Renal cortex interstitium (tissue), 11 donors: ENCODE measurements around the gene GPC5. TPM values are rescaled to one million over a fixed set of nuclear protein-coding genes. Genes with fewer than 3 reads are reported as not detected.
"Not testable (repeated sequence)": the region's sequence is repeated elsewhere in the genome, so short reads cannot be mapped to it uniquely, and the experiment has no call there.

Source experiments
- DNase-seq, 11 donors: peaks; one replicate each; pipeline ENCODE4 v3.0.0-alpha.2; 2013; ENCODE audit warnings: low read depth in 9 of 11, low spot score in 4 of 11; ENCODE audit errors: extremely low read depth in 1 of 11
- polyA plus RNA-seq, 3 donors: library from polyadenylated mRNA; unstranded; fragments of 120-200 nt; gene quantifications; one replicate each; pipeline ENCODE4 v1.2.1, GENCODE V29; 2013; ENCODE audit not compliant: insufficient read length in 3 of 3

The GPC5 gene
- polyA plus RNA-seq, 3 donors = 3.5 to 4.5 (median 4.4) TPM

DNA sequence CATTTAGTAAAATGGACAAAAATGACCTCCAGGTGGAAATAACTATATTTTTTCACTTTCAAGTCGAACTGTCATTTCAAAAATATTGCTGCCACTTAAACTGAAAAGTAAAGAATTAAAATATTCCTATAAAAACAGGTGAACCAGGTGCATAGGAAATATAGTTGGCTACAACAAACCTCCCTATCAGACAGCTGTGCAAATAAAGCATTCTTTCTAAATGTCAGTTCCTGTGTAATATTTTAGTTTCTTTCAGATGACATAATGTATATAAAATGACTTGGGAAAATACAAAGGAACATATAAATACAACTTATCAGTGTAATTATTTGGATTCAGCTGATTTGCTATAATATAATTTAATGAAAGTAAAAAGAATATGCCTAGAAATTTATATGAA is 1424.6 kb downstream of the GPC5 start:
- DNase-seq = no peak

DNA sequence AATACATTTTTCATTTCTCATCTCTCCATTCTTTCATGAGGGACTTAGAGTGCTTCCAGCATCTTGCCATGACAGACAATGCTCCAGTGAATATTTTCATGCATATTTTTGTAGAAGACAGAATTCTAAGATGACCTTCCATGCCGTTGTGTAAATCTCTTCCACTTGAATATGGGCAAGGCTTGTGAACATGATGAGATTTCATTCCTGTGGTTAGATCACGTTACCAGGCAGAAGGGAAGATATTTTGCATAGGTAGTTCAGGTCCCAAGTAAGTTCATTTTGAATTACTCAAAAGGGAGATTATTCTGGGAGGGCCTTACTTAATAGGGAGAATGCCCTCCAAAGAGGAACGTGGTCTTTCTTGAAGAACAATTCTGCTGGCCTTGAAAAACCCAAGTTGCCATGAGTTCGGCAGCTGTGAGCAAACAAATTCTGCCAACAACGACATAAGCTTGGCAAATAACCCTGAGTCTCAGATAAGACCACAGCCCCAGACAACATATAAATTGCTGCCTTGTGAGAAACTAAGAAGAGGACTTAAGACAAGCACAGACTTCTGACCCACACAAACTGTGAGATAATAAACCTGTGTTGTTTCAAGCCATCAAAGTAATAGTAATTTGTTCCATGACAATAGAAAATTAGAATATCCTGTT is 1427.6 kb downstream of the GPC5 start:
- no peak for DNase-seq

DNA sequence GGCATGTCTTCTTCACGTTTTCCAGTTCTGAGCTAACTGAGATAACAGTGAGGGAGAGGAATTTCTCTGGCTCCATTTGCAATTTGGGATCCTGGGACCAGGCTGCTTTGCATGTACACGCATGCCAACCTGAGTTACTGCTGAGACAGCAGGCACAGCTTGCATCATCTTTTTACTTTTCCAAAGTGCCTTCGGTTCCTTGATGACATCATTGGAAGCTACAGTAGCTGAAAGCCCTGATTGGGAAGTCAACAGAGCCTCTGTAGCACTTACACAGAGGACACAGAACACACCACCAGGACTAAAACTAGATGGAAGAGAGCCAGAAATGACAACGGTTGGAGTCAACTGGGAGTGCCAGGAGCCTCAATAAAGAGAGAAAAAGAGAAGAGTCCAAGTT is 1429.1 kb downstream of the GPC5 start:
- no peak for DNase-seq

DNA sequence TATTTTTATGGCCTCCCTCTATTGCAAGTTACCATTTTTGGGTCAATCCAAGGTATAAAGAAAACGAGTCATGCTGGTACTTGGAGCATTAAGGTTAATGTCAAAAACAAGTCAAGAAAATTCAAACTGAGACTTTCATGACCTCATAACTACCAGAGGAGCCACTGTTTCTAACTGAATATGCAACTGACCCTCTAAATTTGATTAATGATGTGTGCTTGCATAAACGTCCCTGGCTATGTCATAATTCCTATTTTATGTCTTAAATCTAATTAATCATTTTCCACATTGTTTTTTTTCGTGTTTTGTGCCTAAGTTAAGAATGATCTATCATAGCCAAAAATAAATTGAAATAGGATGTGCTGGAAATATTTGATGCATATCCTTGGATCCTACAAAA is 1431.5 kb downstream of the GPC5 start:
- no peak for DNase-seq

DNA sequence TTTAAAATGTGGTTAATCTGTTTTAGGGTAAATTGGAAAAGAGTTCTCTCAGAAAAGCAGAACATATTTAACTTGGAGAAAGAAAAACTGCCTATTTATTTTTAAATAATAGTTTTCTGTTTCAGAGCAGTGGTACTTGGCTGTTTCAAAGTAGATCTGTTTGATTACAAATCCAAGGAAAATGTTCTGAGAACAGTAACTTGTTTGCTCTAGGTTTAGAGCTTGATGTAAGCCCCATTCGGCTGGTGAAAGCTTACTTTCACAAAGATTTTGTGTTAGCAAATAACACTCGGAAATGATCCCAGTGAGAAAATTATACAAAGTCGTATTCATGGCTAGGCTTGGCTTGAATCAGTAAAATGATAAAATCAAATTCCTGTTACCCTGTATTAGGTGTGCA is 1432.4 kb downstream of the GPC5 start:
- no peak for DNase-seq

DNA sequence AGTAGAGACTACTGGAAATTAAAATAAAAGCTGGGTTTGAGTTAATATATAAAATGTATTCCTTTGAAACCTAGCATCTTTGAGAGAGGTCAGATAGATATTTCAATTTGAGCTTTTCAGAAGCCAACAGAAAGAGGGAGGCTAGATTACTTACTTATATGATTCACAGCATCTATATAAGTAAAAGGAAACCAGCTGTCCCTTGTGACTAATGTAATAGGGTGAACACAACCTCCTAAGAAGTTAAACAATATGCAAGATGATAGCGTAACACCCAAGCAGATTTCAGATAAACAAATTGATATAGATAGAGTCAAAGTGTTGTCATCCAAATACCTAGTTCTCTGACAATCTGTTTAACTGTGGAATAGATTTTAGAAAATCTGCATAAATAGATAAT is 1434.7 kb downstream of the GPC5 start:
- DNase-seq = peak in 2 of 11 donors; percentile 3 to 7

DNA sequence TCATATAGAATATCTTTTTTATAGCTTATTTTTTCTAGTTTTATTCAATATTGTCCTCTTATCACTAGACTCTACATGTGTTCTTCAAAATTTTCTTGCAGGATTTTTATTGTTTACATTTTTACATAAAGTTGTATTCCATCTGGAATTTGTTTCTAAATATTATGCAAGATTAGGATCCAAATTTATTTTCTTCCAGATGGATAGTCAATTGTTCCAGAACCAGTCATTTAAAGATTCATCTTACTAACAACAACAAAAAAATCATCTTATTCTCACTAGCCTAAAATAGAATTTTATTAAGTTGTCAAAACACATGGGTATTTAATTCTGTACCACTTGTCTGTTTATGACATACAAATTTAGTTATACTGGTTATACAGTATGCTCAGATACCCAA is 1437.8 kb downstream of the GPC5 start:
- DNase-seq = no peak

DNA sequence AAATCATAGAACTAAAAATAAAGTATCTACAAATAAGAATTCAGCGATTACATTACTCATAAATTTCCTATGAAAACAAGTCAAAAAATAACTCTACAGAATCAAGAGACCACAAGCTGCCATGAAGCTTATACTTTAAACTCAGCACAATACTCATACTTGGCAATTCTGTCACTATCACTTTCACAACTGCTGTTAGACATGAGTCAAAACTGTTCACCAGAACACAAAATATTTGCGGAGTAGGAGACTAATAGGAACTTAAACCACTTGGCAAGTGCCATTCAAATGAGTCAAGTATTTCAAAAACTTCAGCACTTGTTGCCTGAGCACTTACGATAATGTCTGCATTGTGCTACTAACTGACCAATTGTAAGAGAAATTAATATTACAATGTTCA is 1440.4 kb downstream of the GPC5 start:
- DNase-seq = no peak

DNA sequence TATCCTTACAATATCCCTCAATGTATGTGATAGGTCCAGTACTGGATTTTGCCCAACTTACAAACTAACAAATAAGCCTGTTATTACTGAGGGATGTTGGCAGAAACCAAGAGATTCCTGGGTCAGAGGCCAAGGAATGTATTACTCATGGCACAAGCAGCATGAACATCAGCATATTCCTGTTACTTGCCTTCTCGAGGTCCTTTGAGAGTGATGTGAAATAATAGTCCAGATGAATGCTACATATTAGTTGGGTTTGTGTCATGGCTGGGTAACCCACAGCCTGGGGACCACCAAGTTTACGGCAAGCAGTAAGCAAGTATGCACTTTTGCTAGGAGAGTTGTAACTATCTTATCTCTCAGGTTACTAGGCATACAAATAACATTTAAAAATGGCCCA is 1443.7 kb downstream of the GPC5 start:
- DNase-seq = no peak

DNA sequence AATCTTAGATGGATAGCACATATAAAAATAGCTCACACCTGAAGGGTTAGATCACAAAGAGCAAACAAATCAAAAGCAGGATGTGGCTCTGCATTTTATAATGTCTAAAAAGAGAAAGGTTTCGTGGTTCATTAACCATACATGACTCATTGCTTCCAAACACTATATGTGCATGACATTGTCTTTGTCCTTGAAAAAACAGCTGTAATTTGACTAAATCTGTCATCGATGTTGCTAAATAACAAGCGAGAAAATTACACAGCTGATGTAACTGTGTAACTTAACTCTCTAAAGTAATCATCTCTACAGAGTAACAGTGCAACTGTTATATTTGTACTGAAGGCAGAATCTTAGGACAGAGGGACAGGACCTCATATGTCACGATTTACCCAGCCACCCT is 1445.1 kb downstream of the GPC5 start:
- DNase-seq = peak in 1 of 11 donors; percentile 12

DNA sequence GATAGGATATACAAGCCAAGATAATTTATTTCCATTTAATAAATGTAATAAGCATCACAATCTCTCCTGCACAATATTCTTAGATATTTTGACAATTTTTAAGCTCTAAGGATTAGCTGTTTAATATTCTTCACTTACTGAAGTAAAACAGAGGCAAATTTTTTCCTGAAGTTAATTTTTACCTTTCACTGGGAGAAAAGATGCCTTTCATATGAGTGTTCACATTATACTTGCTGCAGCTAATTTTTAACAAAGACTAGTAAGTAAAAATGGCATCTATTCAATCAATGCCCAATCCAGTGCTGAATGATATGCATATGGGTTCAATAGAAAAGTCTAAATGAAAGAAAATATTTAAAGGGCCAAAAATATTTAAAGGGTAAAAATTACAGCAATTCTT is 1451.0 kb downstream of the GPC5 start:
- no peak for DNase-seq

DNA sequence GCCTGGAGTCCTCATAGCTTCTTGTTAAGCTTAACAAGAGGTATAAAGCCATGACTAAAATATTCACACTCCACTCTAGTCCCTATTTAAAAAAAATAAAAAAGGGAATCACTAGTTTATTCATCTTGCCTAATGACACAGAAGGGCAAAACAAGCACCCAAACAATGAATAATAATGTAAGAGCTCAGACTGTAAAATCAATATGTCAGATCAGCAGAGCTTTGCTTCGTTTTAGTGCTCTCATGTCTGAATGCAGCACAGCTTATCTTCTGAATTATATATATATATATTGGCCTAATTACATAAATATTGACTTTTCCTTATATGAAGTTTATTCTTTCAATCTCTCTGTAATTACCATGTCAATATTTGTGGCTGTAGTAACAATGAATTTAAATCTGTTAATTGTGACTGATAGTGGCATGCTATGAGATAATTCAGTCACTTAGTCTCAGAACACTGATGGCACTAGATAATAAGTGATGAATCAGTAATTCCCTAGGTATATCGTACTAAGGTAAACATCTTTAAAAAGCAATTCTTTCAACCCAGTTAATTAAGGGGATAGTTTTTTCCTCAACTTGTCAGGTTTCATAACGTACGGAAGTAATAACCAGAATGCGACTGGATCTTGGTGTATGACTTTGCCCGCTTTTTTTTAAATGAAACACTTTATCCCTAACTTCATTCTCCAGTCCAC is 1466.3 kb downstream of the GPC5 start:
- no peak for DNase-seq

DNA sequence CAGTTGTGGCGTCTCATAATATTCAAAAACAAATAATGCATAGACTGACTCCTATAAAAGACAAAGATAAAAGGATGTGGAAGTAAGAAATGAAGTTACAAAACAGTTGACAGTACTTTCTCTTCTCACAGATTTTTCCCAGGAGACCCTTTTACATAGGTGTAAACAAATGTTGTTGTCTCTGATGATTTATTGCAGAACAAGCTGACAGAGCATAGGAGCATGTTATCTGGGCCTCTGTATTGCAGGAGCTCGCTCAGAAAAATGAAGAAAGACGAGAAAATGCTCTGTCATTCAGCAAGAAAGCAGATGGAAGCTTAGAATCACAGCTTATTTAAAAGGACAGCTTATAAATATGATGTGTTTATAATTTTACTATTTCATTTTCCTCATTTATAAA is 1474.6 kb downstream of the GPC5 start:
- DNase-seq = no peak

DNA sequence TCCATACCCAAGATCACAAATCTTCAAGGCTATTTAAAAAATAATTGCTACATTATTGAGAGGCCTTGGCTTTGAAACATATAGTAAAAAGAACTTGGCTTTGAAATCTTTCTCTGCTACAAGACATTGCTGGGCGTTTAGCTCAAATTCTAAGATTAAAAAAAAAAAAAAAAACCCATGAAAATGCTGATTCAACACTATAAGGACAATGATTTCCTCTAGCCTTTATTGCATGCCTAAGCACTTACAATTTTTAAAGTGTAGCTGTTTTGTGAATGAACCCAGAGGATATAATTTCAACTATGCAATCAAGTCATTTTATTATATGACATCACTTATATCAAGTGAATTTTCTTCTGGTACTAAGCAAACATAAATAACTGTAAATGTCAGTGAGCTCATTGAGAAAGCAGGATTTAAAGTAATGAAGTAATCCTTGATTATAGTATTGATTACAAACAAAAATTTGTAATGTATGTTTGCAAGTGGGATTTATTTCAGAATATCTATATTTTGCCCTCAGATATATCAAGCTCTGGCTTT is 1488.2 kb downstream of the GPC5 start:
- no peak for DNase-seq

DNA sequence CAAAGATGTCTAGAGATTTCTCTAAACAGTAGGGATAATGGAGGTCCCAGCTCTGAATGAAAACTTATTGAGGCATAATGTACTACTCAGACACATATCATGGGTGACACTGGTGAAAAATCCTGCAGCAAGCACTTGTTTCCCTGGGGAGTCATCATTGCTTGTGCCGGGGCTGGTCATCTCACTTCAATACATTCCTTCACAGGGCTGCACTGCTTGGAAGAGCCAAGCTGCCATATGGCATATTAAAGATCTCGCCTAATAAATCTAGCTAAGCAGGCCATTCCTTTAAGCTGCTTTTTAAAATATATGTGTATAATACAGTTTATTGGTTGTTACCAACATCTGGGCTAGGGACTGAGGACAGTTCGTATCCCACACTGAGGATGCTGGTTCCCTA is 1496.0 kb downstream of the GPC5 start:
- DNase-seq = no peak

DNA sequence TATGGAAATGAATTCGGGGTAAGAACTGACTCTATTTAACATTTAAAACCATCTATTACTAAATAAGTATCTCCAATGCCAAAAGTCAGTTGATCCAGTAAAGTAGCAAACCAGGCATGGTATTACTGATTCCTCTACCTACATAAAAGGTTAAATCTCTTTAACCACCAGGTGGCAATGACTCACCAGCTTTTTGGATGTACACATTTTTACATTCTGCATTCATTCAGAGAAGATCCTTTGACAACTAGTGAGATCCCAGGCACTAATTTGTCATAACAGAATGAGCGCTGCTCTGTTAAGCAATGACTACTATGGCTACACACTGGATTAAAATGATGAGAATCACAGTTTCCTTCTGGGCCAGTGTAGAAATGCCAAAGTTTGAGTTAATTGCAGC is 1498.4 kb downstream of the GPC5 start:
- peak in 10 of 11 donors; percentile 1 to 32 (median 8) for DNase-seq

DNA sequence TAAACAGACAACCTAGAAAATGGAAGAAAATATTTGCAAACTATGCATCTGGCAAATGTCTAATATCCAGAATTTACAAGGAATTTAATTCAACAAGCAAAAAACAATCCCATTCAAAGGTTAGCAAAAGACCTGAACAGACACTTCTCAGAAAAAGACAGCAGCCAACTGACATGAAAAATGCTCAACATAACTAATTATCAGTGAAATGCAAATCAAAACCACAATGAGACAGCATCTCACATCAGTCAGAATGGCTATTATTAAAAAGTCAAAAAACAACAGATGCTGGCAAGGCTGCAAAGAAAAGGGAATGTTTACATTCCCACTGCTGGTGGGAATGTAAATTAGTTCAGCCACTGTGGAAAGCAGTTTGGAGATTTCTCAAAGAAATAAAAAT is 1500.5 kb downstream of the GPC5 start:
- not testable (repeated sequence) for DNase-seq

DNA sequence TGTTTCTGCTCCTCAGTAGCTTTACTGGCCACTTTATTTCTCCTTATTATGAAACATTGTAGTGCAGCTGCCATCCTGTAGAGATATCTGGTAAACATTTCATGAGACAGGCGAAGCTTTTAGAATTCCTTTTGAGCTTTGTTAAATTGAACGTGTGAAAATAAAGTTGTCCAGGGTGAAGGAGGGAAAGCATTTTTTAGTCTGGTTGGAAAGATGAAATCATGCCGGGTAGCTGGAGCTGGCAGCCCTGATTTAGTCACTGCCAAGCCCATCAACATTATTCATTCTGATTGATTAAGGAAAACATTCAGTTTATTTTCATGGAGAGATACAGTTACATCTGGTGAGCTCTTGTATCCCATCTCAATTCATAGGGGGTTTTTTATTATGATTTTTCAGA is 1502.0 kb downstream of the GPC5 start:
- DNase-seq = no peak

DNA sequence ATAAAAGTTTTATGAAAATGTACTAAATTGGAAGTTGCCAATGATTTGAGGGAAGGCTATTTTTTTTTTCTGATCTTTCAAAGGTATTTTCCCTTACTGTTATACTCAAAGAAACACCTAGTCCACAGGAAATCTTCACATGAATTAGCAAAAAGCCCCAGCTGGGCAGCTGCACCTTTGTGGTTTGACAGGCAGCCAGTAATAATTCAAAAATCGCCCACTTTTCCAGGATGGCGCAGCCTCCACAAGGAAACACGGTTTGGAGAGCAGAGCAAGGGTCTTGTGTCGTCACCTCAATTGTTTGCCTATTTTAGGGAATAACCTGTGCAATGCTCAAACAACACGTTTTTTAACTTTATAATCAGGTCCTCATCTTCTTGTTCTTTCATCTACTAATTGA is 1503.3 kb downstream of the GPC5 start:
- DNase-seq = no peak

DNA sequence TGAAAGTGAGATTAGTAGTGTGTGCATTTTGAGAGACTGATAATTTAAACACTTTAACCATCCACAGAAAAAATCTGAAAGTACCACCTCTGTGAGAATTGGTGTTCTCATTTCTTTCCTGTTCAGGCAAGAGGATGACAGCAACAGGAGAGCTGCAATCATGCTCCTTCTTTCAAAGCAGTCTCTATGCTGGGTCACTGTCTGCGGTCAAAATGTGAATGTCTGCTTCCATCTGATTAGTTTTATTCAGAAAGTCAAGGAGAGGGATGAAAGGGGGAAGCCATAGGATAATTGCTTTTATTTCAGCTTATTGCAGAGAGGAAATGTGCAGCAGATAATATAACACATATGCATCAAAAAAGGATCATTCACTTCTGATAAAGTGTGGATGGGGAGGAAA is 1514.2 kb downstream of the GPC5 start:
- DNase-seq = no peak

DNA sequence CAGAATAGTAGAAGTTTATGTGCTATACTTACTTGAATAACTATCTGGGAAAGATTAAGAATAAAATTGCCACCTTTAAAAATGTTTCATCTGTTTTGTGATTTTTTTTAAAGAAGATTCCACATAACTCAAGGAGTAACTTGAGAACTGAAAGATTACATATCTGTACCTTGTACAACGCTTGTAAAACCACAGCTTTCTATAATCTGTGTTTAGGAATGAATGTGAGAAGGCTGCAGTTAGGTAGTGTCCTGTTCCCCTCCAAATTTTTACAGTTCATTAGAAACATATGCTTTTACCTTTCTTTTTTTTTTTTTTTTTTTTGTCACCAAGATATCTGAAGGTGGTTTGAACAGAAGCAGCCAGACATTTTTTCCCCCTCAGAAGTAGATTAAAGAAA is 1515.4 kb downstream of the GPC5 start:
- no peak for DNase-seq
